ENCODE results near the gene PPIB.
A peak's percentile ranks its signal among the peaks of the same experiment; 100 is the strongest.

PPIB gene

DNA sequence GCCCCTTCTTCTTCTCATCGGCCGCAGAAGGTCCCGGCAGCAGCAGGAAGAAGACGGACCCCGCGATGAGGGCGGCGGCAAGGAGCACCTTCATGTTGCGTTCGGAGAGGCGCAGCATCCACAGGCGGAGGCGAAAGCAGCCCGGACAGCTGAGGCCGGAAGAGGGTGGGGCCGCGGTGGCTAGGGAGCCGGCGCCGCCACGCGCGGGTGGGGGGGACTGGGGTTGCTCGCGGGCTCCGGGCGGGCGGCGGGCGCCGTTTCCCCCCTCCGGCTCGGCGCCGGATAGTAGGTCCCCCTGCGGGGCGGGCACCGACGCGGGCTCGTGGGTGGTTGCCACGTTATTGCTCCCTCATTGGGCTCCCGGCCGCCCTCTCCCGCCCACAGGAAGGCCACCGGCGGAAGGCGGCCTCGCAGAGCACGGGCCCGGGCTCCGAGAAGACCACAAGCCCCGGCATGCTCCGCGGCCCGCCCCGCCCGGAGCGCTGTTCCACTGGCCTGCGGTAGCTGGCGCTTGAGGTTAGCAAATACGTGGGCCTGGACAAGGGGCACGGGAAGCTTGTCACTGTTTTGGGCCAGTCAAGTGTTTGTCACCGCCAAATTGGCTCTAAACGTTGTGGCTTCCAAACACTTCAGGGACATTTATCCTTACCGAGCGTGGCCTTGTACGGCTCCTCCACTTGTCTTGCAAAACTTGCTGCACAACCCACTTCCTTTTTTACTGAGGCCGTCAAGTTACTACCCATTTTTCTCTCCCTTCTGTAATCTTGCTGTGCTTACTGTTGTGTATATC lies at the start of gene PPIB:
Gene PPIB, minus strand, starts transcription at position 154 of the 790 bp plus-strand sequence. Its CDS starts 36 bp downstream, at position 118.
- DNase-seq (ENCODE audit: low read depth in 3 of 3, low spot score in 1 of 3), result peak; percentile 91 to 93 (median 93)

DNA sequence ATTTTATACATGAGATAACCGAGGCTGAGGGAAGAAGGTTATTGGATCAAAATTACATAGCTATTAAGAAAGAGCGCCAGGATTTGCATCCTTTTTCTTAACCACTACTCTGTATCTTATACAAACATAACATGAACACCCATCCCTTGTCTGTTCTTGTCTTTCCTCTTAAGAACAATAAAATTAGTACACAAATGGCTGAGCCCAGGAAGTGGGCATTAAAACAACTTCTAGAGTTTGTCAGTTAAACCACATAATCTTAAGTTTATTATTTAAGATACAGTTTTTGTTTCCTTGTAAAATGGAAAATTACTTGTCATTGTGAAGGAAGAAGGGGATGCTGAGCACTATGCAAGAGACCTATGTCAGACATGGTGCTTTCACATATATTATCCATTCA lies 48.9 kb upstream of the PPIB start:
- no peak for DNase-seq (ENCODE audit: low read depth in 3 of 3, low spot score in 1 of 3)

DNA sequence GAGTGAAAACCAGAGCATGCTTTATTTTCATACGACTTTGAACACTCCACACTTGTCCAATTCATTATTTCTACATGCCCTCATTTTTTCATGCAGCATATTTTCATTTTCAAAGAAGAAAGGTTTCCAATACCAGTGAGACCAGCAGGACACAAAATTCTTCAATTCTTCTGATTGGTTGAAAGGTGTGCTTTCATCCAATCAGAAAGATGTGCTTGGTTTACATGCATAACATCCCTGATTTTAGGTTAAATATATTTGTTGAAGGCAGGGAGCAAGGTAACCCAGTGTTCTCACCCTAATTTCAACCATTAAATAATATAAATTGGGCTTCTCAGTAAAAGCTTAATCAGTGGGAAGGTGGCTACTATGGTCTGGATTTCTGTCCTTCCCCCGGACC lies 47.5 kb upstream of the PPIB start:
- DNase-seq (ENCODE audit: low read depth in 3 of 3, low spot score in 1 of 3), result no peak

DNA sequence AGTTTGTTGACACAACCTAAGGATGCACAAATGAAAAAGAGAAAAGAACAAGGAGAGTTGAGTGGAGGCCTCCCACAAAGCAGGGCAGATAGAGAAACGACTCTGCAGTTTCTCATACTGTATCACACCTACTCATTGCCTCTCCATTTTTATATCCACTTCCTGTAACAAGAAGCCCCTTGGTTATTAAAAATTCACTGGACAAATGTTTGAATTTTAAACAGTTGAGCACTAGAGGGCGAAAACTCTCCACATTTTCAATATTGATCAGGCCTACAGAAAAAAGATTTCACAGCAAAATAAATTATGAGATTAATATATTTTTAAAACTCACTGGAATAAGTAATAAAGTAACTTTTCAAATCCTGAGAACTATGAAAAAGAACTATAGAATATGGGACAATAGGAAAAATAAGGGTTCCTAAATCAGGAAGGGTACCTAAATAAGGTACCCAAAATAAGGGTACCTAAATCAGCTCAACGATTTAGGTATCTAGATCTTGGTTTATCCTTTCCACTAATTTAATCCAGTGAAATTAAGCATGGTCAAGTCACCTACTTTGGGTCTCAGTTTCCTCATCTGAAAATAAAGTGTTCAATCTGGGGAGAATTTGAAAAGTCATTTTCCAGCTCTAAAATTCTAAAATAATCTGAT lies 47.0 kb upstream of the PPIB start:
- no peak for DNase-seq (ENCODE audit: low read depth in 3 of 3, low spot score in 1 of 3)

- no peak for DNase-seq (ENCODE audit: low read depth in 3 of 3, low spot score in 1 of 3)
These were observed 42.4 kb upstream of the PPIB start for GRCh38 chr15:64205202-64205601.

DNA sequence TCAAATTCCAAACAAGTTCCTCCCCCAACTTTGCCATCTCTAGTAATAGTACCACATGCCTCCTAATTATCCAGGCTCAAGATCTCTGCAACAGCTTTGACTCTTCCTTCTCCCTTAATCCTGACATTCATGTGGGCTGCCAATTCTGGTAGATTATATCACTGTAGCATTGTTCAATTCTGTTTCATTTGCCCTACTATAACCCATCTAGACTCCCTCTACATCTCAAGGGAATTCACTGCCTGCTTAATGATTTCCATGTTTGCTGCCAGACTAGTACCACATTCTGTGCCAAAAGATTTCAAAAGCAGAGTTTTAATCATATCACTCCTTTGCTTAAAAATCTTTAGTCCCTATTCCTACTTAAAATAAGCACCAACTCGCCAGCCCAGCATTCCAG lies 34.6 kb upstream of the PPIB start:
- no peak for DNase-seq (ENCODE audit: low read depth in 3 of 3, low spot score in 1 of 3)

DNA sequence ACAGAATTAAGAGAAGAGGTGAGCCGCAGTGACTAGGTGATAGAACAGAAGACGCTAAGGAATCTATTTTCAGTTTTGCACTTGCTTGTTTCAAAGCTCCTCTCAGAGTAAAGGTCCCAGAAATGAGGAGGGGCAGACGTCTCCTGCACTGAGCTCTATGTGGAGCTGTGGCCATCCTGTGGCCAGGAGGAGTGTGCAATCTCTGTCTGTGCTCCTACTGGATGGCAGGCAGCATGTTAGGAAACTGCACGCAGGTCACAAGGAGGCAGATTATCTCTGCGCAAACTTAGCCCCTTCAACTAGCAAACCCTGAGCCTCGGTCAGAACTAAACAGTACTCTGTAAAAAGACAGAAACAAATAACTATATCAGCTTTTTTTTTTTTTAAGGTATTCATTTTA lies 31.1 kb upstream of the PPIB start:
- no peak for DNase-seq (ENCODE audit: low read depth in 3 of 3, low spot score in 1 of 3)

- no peak for DNase-seq (ENCODE audit: low read depth in 3 of 3, low spot score in 1 of 3)
These were observed 29.4 kb upstream of the PPIB start for GRCh38 chr15:64191971-64192830.

DNA sequence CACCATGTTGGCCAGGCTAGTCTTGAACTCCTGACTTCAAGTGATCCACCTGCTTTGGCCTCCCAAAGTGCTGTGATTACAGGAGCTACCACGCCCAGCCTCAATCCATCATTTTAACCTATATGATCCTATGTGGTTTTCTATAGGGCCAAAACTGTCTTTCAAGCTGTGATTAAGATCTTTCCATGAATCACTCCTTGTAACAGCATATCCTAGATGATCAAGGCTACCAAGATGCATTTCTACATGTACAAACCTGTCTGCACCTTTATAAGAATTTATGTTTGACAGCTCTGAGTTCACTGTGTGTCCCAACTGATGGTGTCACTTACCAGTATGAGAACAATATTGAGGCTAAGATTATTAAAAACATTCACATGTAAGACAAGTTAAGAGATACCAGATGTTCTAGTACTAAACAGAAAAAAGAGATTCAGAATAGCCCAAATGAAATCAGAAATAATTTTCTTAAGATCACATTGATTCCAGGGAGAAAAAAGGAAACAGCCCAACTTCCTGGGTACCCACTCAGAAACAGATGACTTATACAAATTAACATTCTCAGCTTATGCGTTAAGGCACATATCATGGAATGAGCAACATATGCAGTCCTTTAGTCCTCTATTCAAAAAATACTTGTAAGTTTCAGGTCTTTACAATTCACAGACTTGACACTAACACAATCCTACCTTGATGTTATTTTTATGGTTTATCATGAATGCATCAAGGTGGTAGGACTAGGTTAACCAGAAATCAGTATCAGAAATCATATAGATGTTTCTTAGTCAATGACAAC lies 24.8 kb upstream of the PPIB start:
- no peak for DNase-seq (ENCODE audit: low read depth in 3 of 3, low spot score in 1 of 3)

DNA sequence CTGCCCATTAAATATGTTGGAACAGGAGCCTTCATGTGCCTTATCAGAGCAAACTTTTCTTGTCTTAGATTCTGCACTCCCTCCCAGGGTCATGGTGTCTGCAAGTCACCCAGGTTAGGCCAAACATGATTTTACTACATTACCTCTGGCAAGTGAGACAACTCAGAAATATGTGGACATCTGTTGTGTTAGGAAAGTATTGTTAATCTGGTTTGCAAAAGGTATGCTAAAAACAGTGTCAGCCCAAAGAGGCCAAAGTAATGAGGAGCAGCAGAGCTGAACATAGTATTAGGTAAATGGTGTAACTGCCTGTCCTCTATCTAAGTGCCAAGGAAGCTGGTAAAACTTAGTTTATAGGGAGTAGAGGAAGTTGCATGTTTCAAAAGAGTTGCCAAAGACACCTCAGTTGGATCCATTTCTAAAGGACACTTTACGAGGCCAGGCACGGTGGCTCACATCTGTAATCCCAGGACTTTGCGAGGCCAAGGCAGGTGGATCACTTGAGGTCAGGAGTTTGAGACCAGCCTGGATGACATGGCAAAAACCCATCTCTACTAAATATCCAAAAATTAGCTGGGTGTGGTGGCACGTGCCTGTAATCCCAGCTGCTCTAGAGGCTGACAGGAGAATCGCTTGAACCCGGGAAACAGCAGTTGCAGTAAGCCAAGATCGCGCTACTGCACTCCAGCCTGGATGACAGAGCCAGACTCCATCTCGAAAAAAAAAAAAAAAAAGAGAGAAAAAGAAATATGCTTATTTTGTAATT lies 22.5 kb upstream of the PPIB start:
- DNase-seq (ENCODE audit: low read depth in 3 of 3, low spot score in 1 of 3), result no peak

GRCh38 chr15:64182859-64183370 lies 20.1 kb upstream of the PPIB start:
- DNase-seq (ENCODE audit: low read depth in 3 of 3, low spot score in 1 of 3), result no peak

DNA sequence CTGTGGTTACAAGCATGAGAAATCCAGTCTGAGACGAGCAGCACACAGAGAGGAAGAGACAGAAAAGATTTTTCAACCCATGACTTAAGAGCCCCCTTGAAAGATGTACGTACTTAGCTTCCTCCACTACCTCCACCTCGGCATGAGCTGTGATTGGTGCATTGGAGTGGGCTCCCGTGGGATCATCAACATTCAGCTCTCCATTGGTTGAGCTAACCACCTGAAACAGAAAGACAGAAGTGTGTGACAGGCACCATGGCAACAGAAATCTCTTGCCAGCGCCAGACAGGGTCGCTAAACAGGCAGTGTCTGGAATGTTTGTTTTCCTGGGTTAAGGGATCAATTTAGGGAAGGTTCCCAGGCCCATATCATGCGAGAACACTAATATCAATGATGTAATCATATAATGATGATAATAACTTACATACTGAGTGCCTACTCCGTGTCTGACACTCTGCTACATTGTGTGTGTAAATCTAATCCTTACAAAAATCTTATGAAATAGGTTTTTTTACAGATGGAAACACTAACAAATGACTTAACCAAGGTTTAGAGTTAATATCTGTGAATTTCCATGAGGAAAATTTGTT lies 17.5 kb upstream of the PPIB start:
- DNase-seq (ENCODE audit: low read depth in 3 of 3, low spot score in 1 of 3), result no peak

DNA sequence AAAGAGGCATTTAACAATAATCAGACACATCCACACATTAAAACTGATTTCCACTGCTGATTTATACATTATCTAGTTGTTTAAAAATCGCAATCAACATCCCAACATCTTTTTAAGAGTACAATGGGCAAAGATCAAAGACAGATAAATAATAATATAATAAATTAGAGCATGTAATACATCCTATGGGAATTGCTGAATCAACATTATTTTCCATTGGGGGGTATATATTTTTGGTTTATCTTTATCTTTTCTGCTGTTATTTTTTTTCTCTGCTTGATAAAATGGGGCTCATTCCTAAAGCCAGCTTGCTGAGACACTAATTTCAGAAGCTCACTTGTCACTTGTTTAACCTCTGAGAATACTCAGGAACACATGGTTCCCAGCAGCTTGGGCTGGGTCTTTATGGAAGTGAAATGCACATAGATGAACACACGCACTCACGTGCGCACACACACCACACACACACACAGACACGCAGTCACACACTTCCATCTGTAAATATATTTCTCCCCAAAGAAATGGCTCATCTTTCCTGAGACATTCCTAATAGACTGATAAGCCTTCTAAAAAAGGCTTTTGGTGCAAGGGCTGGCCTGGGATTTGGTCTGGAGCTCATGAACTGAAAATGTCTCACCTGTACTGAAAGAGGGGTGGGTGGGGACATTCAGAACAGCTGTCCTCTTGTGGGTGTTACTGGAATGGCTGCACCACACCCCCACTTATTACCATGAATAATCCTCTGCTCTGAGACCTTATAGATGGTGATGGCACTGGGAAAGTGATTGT lies 3.5 kb upstream of the PPIB start:
- DNase-seq (ENCODE audit: low read depth in 3 of 3, low spot score in 1 of 3), result no peak

DNA sequence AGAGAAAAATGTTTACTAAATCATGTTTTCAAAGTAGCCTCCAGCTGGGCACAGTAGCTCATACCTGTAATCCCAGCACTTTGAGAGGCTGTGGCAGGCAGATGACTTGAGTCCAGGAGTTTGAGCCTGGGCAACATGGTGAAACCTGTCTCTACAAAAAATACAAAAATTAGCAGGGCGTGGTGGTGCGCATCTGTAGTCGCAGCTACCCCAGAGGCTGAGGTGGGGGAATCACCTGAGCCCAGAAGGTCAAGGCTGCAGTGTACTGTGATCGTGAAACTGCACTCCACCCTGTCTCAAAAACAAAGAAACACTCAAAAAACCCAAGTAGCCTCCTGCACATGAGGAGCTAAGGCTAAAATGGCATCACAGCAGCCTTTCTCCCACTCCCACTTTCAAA lies 1.6 kb upstream of the PPIB start:
- no peak for DNase-seq (ENCODE audit: low read depth in 3 of 3, low spot score in 1 of 3)

- DNase-seq (ENCODE audit: low read depth in 3 of 3, low spot score in 1 of 3), result no peak
These were observed 989 bp upstream of the PPIB start for GRCh38 chr15:64163659-64164362.

DNA sequence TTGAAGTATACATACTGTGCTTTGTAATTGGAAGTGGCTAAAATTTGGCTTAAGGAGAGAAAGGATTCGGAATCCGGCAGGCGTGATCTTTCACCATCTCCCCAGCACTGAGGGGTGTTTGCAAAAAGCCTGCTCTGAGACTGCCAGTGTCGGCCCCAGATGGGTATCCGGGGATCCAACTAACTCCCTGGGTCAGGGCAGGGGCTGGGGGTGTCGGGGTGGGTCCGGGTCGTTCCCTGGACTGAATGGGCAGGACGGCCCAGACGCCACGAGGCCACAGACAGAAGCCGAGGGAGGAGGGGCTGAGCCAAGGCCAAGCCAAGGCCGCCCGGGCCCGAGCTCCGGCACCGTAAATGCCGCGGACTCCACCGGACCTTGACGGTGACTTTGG lies 349 bp downstream of the PPIB start:
- no peak for DNase-seq (ENCODE audit: low read depth in 3 of 3, low spot score in 1 of 3)

DNA sequence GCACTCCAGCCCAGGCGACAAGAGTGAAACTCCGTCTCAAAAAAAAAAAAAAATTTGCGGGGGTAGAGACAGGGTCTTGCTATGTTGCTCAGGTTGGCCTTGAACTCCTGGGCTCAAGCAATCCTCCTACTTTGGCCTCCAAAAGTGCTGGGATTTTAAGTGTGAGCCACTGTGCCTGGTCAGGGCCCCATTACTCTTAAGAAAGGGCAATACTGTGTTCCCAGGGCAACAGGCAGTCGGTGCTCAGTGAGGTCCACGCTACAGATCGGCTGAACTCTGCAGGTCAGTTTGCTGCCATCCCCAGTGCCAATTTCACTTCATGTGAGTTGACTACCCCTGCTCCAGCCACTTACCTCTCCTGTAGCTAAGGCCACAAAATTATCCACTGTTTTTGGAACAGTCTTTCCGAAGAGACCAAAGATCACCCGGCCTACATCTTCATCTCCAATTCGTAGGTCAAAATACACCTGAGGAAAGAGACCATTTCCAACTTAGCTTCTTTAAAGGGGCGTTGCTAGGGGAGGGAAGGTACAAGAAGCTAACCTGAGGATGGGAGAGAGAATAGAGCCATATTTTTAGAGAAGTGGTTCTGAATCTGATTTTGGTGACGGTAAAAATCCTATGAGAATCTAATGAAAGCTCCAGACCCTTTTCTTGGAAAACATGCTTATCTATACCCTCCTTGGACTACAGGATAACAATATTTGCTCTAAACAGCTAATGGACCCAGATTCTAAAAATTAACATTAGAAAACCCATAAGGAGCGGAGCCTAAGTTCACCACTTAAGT lies 939 bp downstream of the PPIB start:
- DNase-seq (ENCODE audit: low read depth in 3 of 3, low spot score in 1 of 3), result no peak
